ENCODE measurements around the gene PEX19.
"Not testable (repeated sequence)": the region's sequence is repeated elsewhere in the genome, so short reads cannot be mapped to it uniquely, and the experiment has no call there.

The PEX19 gene

DNA sequence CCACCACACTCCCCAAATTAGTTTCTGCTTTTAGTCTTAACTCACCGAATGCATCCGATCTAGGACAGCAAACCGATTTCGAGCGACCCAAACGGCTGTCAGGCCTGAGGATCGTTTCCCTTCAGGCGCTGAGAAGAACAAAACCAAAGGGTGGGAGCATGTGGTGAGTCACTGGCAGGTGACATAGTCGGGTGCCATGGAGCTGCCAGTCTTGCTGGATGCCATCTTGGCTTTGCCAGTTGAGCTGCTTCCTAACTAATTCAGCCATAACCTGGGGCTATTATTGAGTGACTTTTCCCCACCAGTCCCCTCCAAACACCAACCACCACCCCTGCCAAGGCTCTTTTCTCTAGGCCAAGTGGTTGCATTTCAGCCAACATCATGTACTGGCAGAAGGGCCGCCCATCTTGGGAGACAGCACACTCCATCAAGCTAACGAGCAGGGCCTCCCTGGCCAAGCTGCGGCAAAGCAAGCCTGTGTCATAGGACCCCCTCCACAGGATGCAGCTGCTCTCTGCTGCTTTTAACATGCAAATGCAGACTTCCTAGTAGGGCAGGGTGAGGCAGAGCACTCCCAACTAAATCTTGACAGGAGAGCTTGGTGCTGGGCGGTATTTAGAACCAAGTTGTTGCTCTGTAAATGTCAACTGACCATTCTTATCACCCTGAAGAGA is 22.3 kb upstream of the PEX19 start:
- H3K9ac ChIP-seq (ENCODE audit: low read length) = no peak overlapping the region
- no peaks in the 10 kb centered on the region for H3K9me3 ChIP-seq (ENCODE audit: control insufficient read depth, low read depth, low read length)
- peak overlapping the region; percentile 33 for H3K4me3 ChIP-seq (ENCODE audit: low read length)
- H3K27ac ChIP-seq (ENCODE audit: low read length) = peak overlapping the region; percentile 1
- no peaks in the 10 kb centered on the region for H3K27me3 ChIP-seq (ENCODE audit: control insufficient read depth, insufficient read depth, low read length)
- peaks cover 27% of the 10 kb centered on the region for H3K4me1 ChIP-seq (ENCODE audit: control insufficient read depth, low read depth, low read length)
- H3K36me3 ChIP-seq (ENCODE audit: control insufficient read depth, low read depth, low read length) = peaks cover 73% of the 10 kb centered on the region

DNA sequence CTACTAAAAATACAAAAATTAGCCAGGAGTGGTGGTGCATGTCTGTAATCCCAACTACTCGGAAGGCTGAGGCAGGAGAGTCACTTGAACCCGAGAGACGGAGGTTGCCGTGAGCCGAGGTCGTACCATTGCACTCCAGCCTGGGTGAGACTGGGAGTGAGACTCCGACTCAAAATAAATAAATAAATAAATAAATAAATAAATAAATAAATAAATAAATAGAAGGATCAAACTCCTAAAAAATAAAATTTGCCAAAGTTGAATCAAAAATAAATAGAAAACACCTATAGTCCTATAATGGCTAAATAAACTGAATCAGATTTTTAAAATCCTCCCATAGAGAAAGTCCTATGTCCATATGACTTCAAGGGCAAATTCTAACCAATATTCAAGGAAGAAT is 15.2 kb upstream of the PEX19 start:
- H3K36me3 ChIP-seq (ENCODE audit: control insufficient read depth, low read depth, low read length) = peaks cover 69% of the 10 kb centered on the region
- H3K27ac ChIP-seq (ENCODE audit: low read length) = no peak overlapping the region
- H3K9ac ChIP-seq (ENCODE audit: low read length) = no peak overlapping the region

DNA sequence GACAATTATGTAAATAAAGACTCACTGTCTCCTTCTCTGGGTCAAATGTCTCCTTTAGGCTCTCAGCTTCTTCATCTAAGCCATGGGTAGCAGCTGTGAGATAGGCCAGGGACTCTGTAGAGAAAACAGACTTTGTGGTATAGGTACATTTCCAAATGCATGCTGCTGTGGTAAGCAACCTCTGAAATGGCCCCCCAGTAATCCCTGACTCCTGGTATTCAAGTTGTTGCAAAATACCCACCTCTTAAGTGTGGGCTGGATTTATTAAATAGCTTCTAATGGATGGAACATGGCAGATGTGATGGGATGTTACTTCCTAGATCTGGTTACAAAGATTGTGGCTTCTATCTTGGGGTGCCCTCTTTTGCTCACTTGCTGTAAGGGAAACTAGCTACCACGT is 11.1 kb upstream of the PEX19 start:
- H3K27ac ChIP-seq (ENCODE audit: low read length) = no peak overlapping the region
- H3K4me1 ChIP-seq (ENCODE audit: control insufficient read depth, low read depth, low read length) = no peaks in the 10 kb centered on the region
- H3K27me3 ChIP-seq (ENCODE audit: control insufficient read depth, insufficient read depth, low read length) = no peaks in the 10 kb centered on the region
- peaks cover 88% of the 10 kb centered on the region for H3K36me3 ChIP-seq (ENCODE audit: control insufficient read depth, low read depth, low read length)
- no peaks in the 10 kb centered on the region for H3K9me3 ChIP-seq (ENCODE audit: control insufficient read depth, low read depth, low read length)
- H3K4me3 ChIP-seq (ENCODE audit: low read length) = no peak overlapping the region
- no peak overlapping the region for H3K9ac ChIP-seq (ENCODE audit: low read length)

More for the DNA sequence above, 15.2 kb upstream of the PEX19 start:
- Histone ChIP-seq H3K27me3 (ENCODE audit: control insufficient read depth, insufficient read depth, low read length) (no peaks in the 10 kb centered on the region), H3K9me3 (ENCODE audit: control insufficient read depth, low read depth, low read length) (no peaks in the 10 kb centered on the region), H3K4me3 (ENCODE audit: low read length) (no peak overlapping the region), H3K4me1 (ENCODE audit: control insufficient read depth, low read depth, low read length) (no peaks in the 10 kb centered on the region)

GRCh38 chr1:160293020-160293968 is 8.4 kb upstream of the PEX19 start:
- no peak overlapping the region for H3K9ac ChIP-seq (ENCODE audit: low read length)
- no peaks in the 10 kb centered on the region for H3K9me3 ChIP-seq (ENCODE audit: control insufficient read depth, low read depth, low read length)
- H3K27ac ChIP-seq (ENCODE audit: low read length) = no peak overlapping the region
- H3K4me1 ChIP-seq (ENCODE audit: control insufficient read depth, low read depth, low read length) = no peaks in the 10 kb centered on the region
- no peaks in the 10 kb centered on the region for H3K27me3 ChIP-seq (ENCODE audit: control insufficient read depth, insufficient read depth, low read length)
- peaks cover 92% of the 10 kb centered on the region for H3K36me3 ChIP-seq (ENCODE audit: control insufficient read depth, low read depth, low read length)
- H3K4me3 ChIP-seq (ENCODE audit: low read length) = no peak overlapping the region

- H3K9me3 ChIP-seq (ENCODE audit: control insufficient read depth, low read depth, low read length) = no peaks in the 10 kb centered on the region
- peaks cover 75% of the 10 kb centered on the region for H3K36me3 ChIP-seq (ENCODE audit: control insufficient read depth, low read depth, low read length)
- H3K4me3 ChIP-seq (ENCODE audit: low read length) = no peak overlapping the region
- H3K27ac ChIP-seq (ENCODE audit: low read length) = no peak overlapping the region
- no peaks in the 10 kb centered on the region for H3K4me1 ChIP-seq (ENCODE audit: control insufficient read depth, low read depth, low read length)
- H3K27me3 ChIP-seq (ENCODE audit: control insufficient read depth, insufficient read depth, low read length) = no peaks in the 10 kb centered on the region
- H3K9ac ChIP-seq (ENCODE audit: low read length) = no peak overlapping the region
Measured at GRCh38 chr1:160291248-160292220, 6.6 kb upstream of the PEX19 start.

DNA sequence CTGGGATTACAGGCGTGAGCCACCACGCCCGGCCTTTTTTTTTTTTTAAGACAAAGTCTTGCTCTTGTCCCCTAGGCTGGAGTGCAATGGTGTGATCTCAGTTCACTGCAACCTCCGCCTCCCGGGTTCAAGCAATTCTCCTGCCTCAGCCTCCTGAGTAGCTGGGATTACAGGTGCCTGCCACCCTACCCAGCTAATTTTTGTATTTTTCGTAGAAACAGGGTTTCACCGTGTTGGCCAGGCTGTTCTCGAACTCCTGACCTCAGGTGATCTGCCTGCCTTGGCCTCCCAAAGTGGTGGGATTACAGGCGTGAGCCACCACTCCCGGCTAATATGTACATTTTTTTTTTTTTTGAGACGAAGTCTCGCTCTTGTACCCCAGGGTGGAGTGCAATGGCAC is 2.8 kb upstream of the PEX19 start:
- H3K9me3 ChIP-seq (ENCODE audit: control insufficient read depth, low read depth, low read length); H3K4me1 ChIP-seq (ENCODE audit: control insufficient read depth, low read depth, low read length); H3K27me3 ChIP-seq (ENCODE audit: control insufficient read depth, insufficient read depth, low read length); H3K9ac ChIP-seq (ENCODE audit: low read length); H3K4me3 ChIP-seq (ENCODE audit: low read length); H3K27ac ChIP-seq (ENCODE audit: low read length): not testable (repeated sequence)
- H3K36me3 ChIP-seq (ENCODE audit: control insufficient read depth, low read depth, low read length) = peaks cover 39% of the 10 kb centered on the region

GRCh38 chr1:160285506-160285905 is 573 bp upstream of the PEX19 start:
- Histone ChIP-seq H3K36me3 (ENCODE audit: control insufficient read depth, low read depth, low read length) (peaks cover 39% of the 10 kb centered on the region), H3K27me3 (ENCODE audit: control insufficient read depth, insufficient read depth, low read length) (no peaks in the 10 kb centered on the region), H3K9me3 (ENCODE audit: control insufficient read depth, low read depth, low read length) (no peaks in the 10 kb centered on the region), H3K9ac (ENCODE audit: low read length) (peak overlapping the region; percentile 92), H3K27ac (ENCODE audit: low read length) (peak overlapping the region; percentile 67), H3K4me1 (ENCODE audit: control insufficient read depth, low read depth, low read length) (peaks cover 5% of the 10 kb centered on the region), H3K4me3 (ENCODE audit: low read length) (peak overlapping the region; percentile 84)

DNA sequence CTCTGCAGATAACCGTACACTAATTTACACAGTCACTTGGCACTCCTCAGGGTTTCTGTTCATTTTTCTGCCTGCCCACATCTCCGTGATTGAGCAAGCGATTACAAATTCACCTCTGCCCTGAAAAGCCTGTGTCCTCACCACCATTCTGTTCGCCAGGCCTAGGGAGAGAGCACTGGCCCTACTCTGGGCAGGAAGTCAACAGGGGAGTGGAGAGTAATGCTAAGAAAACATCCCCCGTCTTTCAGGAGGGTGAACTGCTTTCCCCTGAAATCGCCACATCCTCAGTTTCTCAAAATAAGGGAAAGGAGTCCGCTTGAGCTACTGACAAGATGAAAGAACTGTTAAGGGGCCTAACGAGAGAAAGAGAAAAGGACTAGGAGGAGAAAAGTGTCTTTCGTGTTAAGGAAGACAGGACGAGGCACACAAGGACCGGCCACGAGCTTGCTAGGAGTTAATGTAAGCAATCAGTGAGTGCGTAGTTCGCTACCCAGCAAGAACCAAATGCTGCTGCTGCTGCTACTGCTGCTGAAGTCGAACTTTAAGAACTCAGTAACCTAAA is 632 bp downstream of the PEX19 start:
- H3K4me3 ChIP-seq (ENCODE audit: low read length) = peak overlapping the region; percentile 84
- peak overlapping the region; percentile 51 for H3K27ac ChIP-seq (ENCODE audit: low read length)
- H3K4me1 ChIP-seq (ENCODE audit: control insufficient read depth, low read depth, low read length) = peaks cover 5% of the 10 kb centered on the region
- peaks cover 39% of the 10 kb centered on the region for H3K36me3 ChIP-seq (ENCODE audit: control insufficient read depth, low read depth, low read length)
- H3K9me3 ChIP-seq (ENCODE audit: control insufficient read depth, low read depth, low read length) = no peaks in the 10 kb centered on the region
- H3K27me3 ChIP-seq (ENCODE audit: control insufficient read depth, insufficient read depth, low read length) = no peaks in the 10 kb centered on the region
- peak overlapping the region; percentile 92 for H3K9ac ChIP-seq (ENCODE audit: low read length)

GRCh38 chr1:160282807-160283206 is 2.1 kb downstream of the PEX19 start:
- Histone ChIP-seq H3K9ac (ENCODE audit: low read length) (no peak overlapping the region), H3K4me1 (ENCODE audit: control insufficient read depth, low read depth, low read length) (peaks cover 5% of the 10 kb centered on the region), H3K36me3 (ENCODE audit: control insufficient read depth, low read depth, low read length) (peaks cover 49% of the 10 kb centered on the region), H3K27ac (ENCODE audit: low read length) (no peak overlapping the region), H3K4me3 (ENCODE audit: low read length) (no peak overlapping the region), H3K27me3 (ENCODE audit: control insufficient read depth, insufficient read depth, low read length) (no peaks in the 10 kb centered on the region), H3K9me3 (ENCODE audit: control insufficient read depth, low read depth, low read length) (no peaks in the 10 kb centered on the region)

DNA sequence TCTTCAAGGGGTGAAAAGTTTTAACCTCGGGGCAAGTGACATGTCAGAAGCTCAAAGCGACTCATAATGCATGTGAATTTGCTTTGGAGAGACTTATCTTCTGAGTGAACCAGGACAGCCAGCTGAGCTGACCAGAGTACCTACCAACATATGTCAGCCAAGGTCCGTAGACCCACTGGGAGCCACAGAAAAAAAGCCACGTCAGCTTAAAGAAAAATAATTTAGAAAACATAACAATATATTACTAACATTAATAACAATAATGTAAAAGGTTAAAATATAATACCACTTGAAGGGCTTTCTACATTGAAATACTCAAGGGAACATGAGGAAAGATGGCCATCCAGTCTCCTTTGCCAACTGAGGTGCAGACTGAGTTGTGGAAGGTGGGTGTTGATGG is 6.9 kb downstream of the PEX19 start:
- no peaks in the 10 kb centered on the region for H3K9me3 ChIP-seq (ENCODE audit: control insufficient read depth, low read depth, low read length)
- H3K4me3 ChIP-seq (ENCODE audit: low read length) = no peak overlapping the region
- H3K36me3 ChIP-seq (ENCODE audit: control insufficient read depth, low read depth, low read length) = peaks cover 55% of the 10 kb centered on the region
- no peak overlapping the region for H3K9ac ChIP-seq (ENCODE audit: low read length)
- H3K4me1 ChIP-seq (ENCODE audit: control insufficient read depth, low read depth, low read length) = no peaks in the 10 kb centered on the region
- H3K27ac ChIP-seq (ENCODE audit: low read length) = no peak overlapping the region
- no peaks in the 10 kb centered on the region for H3K27me3 ChIP-seq (ENCODE audit: control insufficient read depth, insufficient read depth, low read length)

- H3K4me3 ChIP-seq (ENCODE audit: low read length) = no peak overlapping the region
- H3K27ac ChIP-seq (ENCODE audit: low read length) = no peak overlapping the region
- no peaks in the 10 kb centered on the region for H3K9me3 ChIP-seq (ENCODE audit: control insufficient read depth, low read depth, low read length)
- H3K27me3 ChIP-seq (ENCODE audit: control insufficient read depth, insufficient read depth, low read length) = no peaks in the 10 kb centered on the region
- peaks cover 50% of the 10 kb centered on the region for H3K36me3 ChIP-seq (ENCODE audit: control insufficient read depth, low read depth, low read length)
- H3K4me1 ChIP-seq (ENCODE audit: control insufficient read depth, low read depth, low read length) = no peaks in the 10 kb centered on the region
- H3K9ac ChIP-seq (ENCODE audit: low read length) = no peak overlapping the region
Measured at GRCh38 chr1:160277330-160277729, 7.6 kb downstream of the PEX19 start.
